K562 (cell line): ENCODE measurements around the gene CTH. TPM values are rescaled to one million over a fixed set of nuclear protein-coding genes. Genes with fewer than 3 reads are reported as not detected.

Source experiments
- ATAC-seq: fragments of 200-7000 bp; cut with Tn5 transposase; 3 replicates; pipeline ENCODE4 v1.9.1; 2020; ENCODE audit warnings: moderate library complexity
- BruUV-seq: library from RNA; stranded (reverse); fragments of 400-500 nt; replicated peaks from 2 replicates; lab custom pipeline; 2021; lab: Mats Ljungman, UMichigan
- CTCF ChIA-PET: fragments of 300-600 bp; formaldehyde crosslinking; extraction: SDS; loops from one replicate; lab custom pipeline; 2021; ENCODE audit warnings: low intra/inter-chr PET ratio; lab: Yijun Ruan, JAX
- POLR2A ChIA-PET: fragments of 300-600, 350-650 bp; sonication (Branson Sonifier 250); formaldehyde crosslinking; extraction: SDS; loops from one replicate; lab custom pipeline; 2021; ENCODE audit warnings: antibody characterized with exemption, inconsistent platforms; lab: Yijun Ruan, JAX
- DNase-seq, 4 experiments: peaks; one replicate each; pipeline versions ENCODE4 v3.0.0 to v3.0.0-alpha.2; 2011 to 2018; ENCODE audit warnings: low spot score in 3 of 4, mixed read lengths in 3 of 4; ENCODE audit errors: extremely low read depth in 1 of 4
- FAIRE-seq: peaks from 2 replicates; lab custom pipeline; 2011; peaks lifted over from hg19 to GRCh38; lab: Jason Lieb, UNC
- H2AFZ ChIP-seq: 2 replicates; pipeline ENCODE4 v1.6.0; 2011; ENCODE audit warnings: low read depth, low read length, control low read depth, inconsistent platforms
- H3K27ac ChIP-seq: fragments of 200-600 bp; 3 replicates; pipeline ENCODE4 v1.8.0; 2011; ENCODE audit warnings: low read depth, mild to moderate bottlenecking, control low read depth, inconsistent platforms, low read length, moderate library complexity, mixed read lengths; ENCODE audit errors: extremely low read depth
- H3K27me3 ChIP-seq, 2 experiments: fragments of 300-600 bp in 1 of 2; 2 replicates in 1 of 2; 3 replicates in 1 of 2; pipeline versions ENCODE4 v1.6.0 to v1.8.0; 2011; ENCODE audit warnings: inconsistent platforms in 2 of 2, low read length in 2 of 2, mild to moderate bottlenecking in 1 of 2, mixed read lengths in 1 of 2, moderate library complexity in 1 of 2; ENCODE audit not compliant: control insufficient read depth in 2 of 2, insufficient read depth in 2 of 2
- H3K36me3 ChIP-seq: fragments of 300-600 bp; 3 replicates; pipeline ENCODE4 v1.8.0; 2011; ENCODE audit warnings: mild to moderate bottlenecking, low read length, inconsistent platforms; ENCODE audit not compliant: control insufficient read depth, insufficient read depth
- H3K4me1 ChIP-seq, 2 experiments: fragments of 200-600 bp in 1 of 2; replicated peaks in 1 of 2; 2 replicates in 1 of 2; 3 replicates in 1 of 2; pipeline versions ENCODE4 v1.5.1 to v1.8.0; 2011; ENCODE audit warnings: inconsistent platforms in 2 of 2, low read length in 2 of 2, mild to moderate bottlenecking in 1 of 2, mixed read lengths in 1 of 2, moderate library complexity in 1 of 2; ENCODE audit not compliant: control insufficient read depth in 2 of 2, insufficient read depth in 2 of 2
- H3K4me2 ChIP-seq: 2 replicates; pipeline ENCODE4 v1.6.1; 2011; ENCODE audit warnings: low read length, control low read depth, inconsistent platforms, mixed read lengths; ENCODE audit not compliant: insufficient read depth
- H3K4me3 ChIP-seq: fragments of 200-600 bp; sonication (generic), shearing (Covaris generic); 2 replicates; pipeline ENCODE4 v1.5.1; 2016; ENCODE audit warnings: control low read depth, inconsistent platforms
- H3K79me2 ChIP-seq: fragments of 200-600 bp; 3 replicates; pipeline ENCODE4 v1.8.0; 2011; ENCODE audit warnings: low read length, inconsistent platforms; ENCODE audit not compliant: control insufficient read depth, insufficient read depth
- H3K9ac ChIP-seq, 2 experiments: 2 replicates each; pipeline versions ENCODE4 v1.6.0 to v1.6.1; 2011; ENCODE audit warnings: low read depth in 2 of 2, low read length in 2 of 2, control low read depth in 1 of 2, inconsistent platforms in 1 of 2, mild to moderate bottlenecking in 1 of 2, mixed read lengths in 1 of 2; ENCODE audit not compliant: insufficient read depth in 1 of 2
- H3K9me1 ChIP-seq: one replicate; pipeline ENCODE4 v1.6.0; 2011; ENCODE audit warnings: inconsistent platforms, mild to moderate bottlenecking, low read length, moderate library complexity; ENCODE audit not compliant: control insufficient read depth, insufficient read depth
- H3K9me3 ChIP-seq: replicated peaks from 2 replicates; pipeline ENCODE4 v1.5.1; 2011; ENCODE audit warnings: low read depth, low read length, inconsistent platforms; ENCODE audit not compliant: control insufficient read depth, insufficient read depth
- H4K20me1 ChIP-seq: replicated peaks from 2 replicates; pipeline ENCODE4 v1.6.1; 2011; ENCODE audit warnings: low read length, inconsistent platforms, mixed read lengths; ENCODE audit not compliant: control insufficient read depth, insufficient read depth
- ARID3A ChIP-seq: IDR thresholded peaks from 2 replicates; pipeline ENCODE4 v1.6.1; 2012; ENCODE audit warnings: low read depth, low read length, improper control_type of control experiment, borderline replicate concordance
- BCLAF1 ChIP-seq, 2 experiments: fragments of 450-650 bp in 1 of 2; IDR thresholded peaks; 2 replicates each; pipeline ENCODE4 v1.6.1; 2011 to 2017; ENCODE audit warnings: low read depth in 2 of 2, antibody characterized with exemption in 1 of 2, borderline replicate concordance in 1 of 2, low read length in 1 of 2, mild to moderate bottlenecking in 1 of 2, mixed read lengths in 1 of 2; ENCODE audit not compliant: control insufficient read depth in 1 of 2
- C11orf30 ChIP-seq: fragments of 450-650 bp; IDR thresholded peaks from 2 replicates; pipeline ENCODE4 v1.6.1; 2016; ENCODE audit warnings: low read depth, mild to moderate bottlenecking
- CCNT2 ChIP-seq: IDR thresholded peaks from 2 replicates; pipeline ENCODE4 v1.6.1; 2011; ENCODE audit warnings: borderline replicate concordance, low read depth, mild to moderate bottlenecking, moderate library complexity, mixed read lengths, low read length; ENCODE audit not compliant: insufficient read length; ENCODE audit errors: extremely low read depth
- HIVEP1 ChIP-seq: fragments of 250-450 bp; sonication (Bioruptor Pico); IDR thresholded peaks from 2 replicates; pipeline ENCODE4 v1.4.0; 2020; ENCODE audit warnings: mild to moderate bottlenecking
- IFI16 ChIP-seq: fragments of 250-450 bp; sonication (Bioruptor Pico); IDR thresholded peaks from 2 replicates; pipeline ENCODE4 v2.1.2; 2022; ENCODE audit warnings: mild to moderate bottlenecking, inconsistent platforms
- KLF1 ChIP-seq: fragments of 450-650 bp; IDR thresholded peaks from 2 replicates; pipeline ENCODE4 v1.6.1; 2016; ENCODE audit warnings: missing genetic modification characterization, missing compliant biosample characterization
- MAFK ChIP-seq: IDR thresholded peaks from 2 replicates; pipeline ENCODE4 v1.6.1; 2011; ENCODE audit warnings: low read length, improper control_type of control experiment
- NFXL1 ChIP-seq: fragments of 450-650 bp; formaldehyde crosslinking; IDR thresholded peaks from 2 replicates; pipeline ENCODE4 v1.4.0; 2021; ENCODE audit warnings: mild to moderate bottlenecking
- RBM34 ChIP-seq: fragments of 200-400 bp; formaldehyde crosslinking; IDR thresholded peaks from 2 replicates; pipeline ENCODE4 v1.6.1; 2018; ENCODE audit warnings: low read length, borderline replicate concordance; ENCODE audit not compliant: insufficient read depth
- SREBF1 ChIP-seq: fragments of 150-350 bp; IDR thresholded peaks from 2 replicates; pipeline ENCODE4 v1.6.1; 2014; ENCODE audit warnings: antibody characterized with exemption, low read depth, low read length, borderline replicate concordance
- SREBF2 ChIP-seq: sonication (generic); formaldehyde crosslinking; IDR thresholded peaks from 2 replicates; pipeline ENCODE4 v1.4.0; 2020; ENCODE audit warnings: mild to moderate bottlenecking, missing genetic modification reagents
- STAT5B ChIP-seq: fragments of 250-450 bp; sonication (Bioruptor Pico); IDR thresholded peaks from 2 replicates; pipeline ENCODE4 v1.8.0; 2021; ENCODE audit warnings: mild to moderate bottlenecking, inconsistent platforms
- STAT6 ChIP-seq: sonication (generic); formaldehyde crosslinking; IDR thresholded peaks from 2 replicates; pipeline ENCODE4 v1.8.1; 2023; ENCODE audit warnings: mild to moderate bottlenecking, missing genetic modification reagents
- ZFP36 ChIP-seq: fragments of 150-350 bp; IDR thresholded peaks from 2 replicates; pipeline ENCODE4 v1.6.1; 2018; ENCODE audit warnings: low read length, low read depth; ENCODE audit not compliant: partially characterized antibody
- ZNF408 ChIP-seq: fragments of 250-450 bp; sonication (Bioruptor Pico); IDR thresholded peaks from 2 replicates; pipeline ENCODE4 v1.4.0; 2020; ENCODE audit warnings: low read depth, mild to moderate bottlenecking, moderate library complexity
- ZNF561 ChIP-seq: fragments of 450-650 bp; formaldehyde crosslinking; conservative IDR thresholded peaks from 2 replicates; pipeline ENCODE4 v1.4.0; 2020; ENCODE audit warnings: mild to moderate bottlenecking, moderate library complexity
- WGBS: fragments of 100-300 bp; shearing (Covaris generic); methylation state at CpG from one replicate; pipeline ENCODE4 v1.1.6; 2016; ENCODE audit warnings: low coverage, mixed read lengths; ENCODE audit not compliant: insufficient coverage; ENCODE audit errors: missing lambda C conversion rate; 5-methylcytosine and 5-hydroxymethylcytosine counted together
- in situ Hi-C: fragments of 300-500 bp; cut with MboI; formaldehyde crosslinking; loops from 4 replicates; pipeline ENCODE4 v1.15.0; 2018; ENCODE audit warnings: inconsistent platforms, mixed read lengths
- intact Hi-C: fragments of 100-400 bp; cut with micrococcal nuclease; formaldehyde crosslinking; loops from 2 replicates; pipeline ENCODE4 v1.14.2; 2022
- polyA plus RNA-seq, 8 experiments: library from polyadenylated mRNA; depleted of rRNA in 4 of 8; stranded (reverse) in 5 of 8; unstranded in 3 of 8; fragments of >200 nt; fragmentation: Nextera tagmentation in 2 of 8; fragmentation: Illumina TruSeq in 1 of 8; extraction: Ambion mirVana in 2 of 8; extraction: Trizol in 1 of 8; gene quantifications; 2 replicates each; pipeline versions ENCODE4 v1.2.1 to v1.2.3, GENCODE V29; 2011 to 2014; ENCODE audit warnings: inconsistent platforms in 1 of 8, missing spikeins in 1 of 8
- total RNA-seq, 7 experiments: library from RNA; depleted of rRNA in 6 of 7; stranded (reverse); fragments of >200 nt in 6 of 7; fragmentation: Illumina TruSeq in 2 of 7; extraction: Trizol in 2 of 7; gene quantifications; 2 replicates each; pipeline versions ENCODE4 v1.2.1 to v1.2.3, GENCODE V29; 2011 to 2021; ENCODE audit warnings: low replicate concordance in 1 of 7

CTH gene
- total and polyA plus RNA-seq, 9 of the 15 experiments (the other 6 are each of a cell fraction or from before 2014, with no cell fraction given), result 8.0 to 54.4 (median 30.9) TPM

- in situ Hi-C loops (no loop called here), intact Hi-C loops (no loop called here)
- no peak overlapping the region for H3K4me3 ChIP-seq
- ATAC-seq (no peak), DNase-seq (no peak), FAIRE-seq (no peak)
- 0% methylated on average over 2 of the region's 2 CpGs for WGBS
- no peak overlapping the region for H3K27ac ChIP-seq
- H3K4me2 ChIP-seq, result no peak overlapping the region
- BruUV-seq, result no TSS peak
- no peak overlapping the region for H3K9ac ChIP-seq
- no peaks in the 10 kb centered on the region for H3K36me3 ChIP-seq
- no peak overlapping the region for H2AFZ ChIP-seq
- ChIA-PET POLR2A (no interaction called here), CTCF (no interaction called here)
- H3K4me1 ChIP-seq, result no peaks in the 10 kb centered on the region
- H3K79me2 ChIP-seq, result no peaks in the 10 kb centered on the region
- no peaks in the 10 kb centered on the region for H4K20me1 ChIP-seq
- peaks cover 0 to 3% of the 10 kb centered on the region in 2 experiments; a peak in 1 of 5 replicates for H3K27me3 ChIP-seq
- no peaks in the 10 kb centered on the region for H3K9me1 ChIP-seq
- no peaks in the 10 kb centered on the region for H3K9me3 ChIP-seq
- TF ChIP-seq STAT5B (CRISPR knock-in tag), result no peak
- TF ChIP-seq SREBF1, result no peak
- TF ChIP-seq STAT6 (CRISPR knock-in tag), result no peak
- TF ChIP-seq ARID3A, result no peak
- TF ChIP-seq ZNF408 (CRISPR knock-in tag), result no peak
- no peak for TF ChIP-seq ZNF561 (CRISPR knock-in tag)
- TF ChIP-seq C11orf30, result no peak
- no peak for TF ChIP-seq SREBF2 (CRISPR knock-in tag)
- TF ChIP-seq ZFP36, result no peak
- no peak for TF ChIP-seq RBM34
- no peak for TF ChIP-seq IFI16
- no peak for TF ChIP-seq MAFK
- no peak for TF ChIP-seq KLF1 (tag)
- no peak for TF ChIP-seq BCLAF1 (IDR thresholded peaks at IDR 0.05; ENCODE audit: borderline replicate concordance in 1 of 2, control insufficient read depth in 1 of 2, low read depth in 2 of 2, low read length in 1 of 2)
- TF ChIP-seq CCNT2, result no peak
- no peak for TF ChIP-seq HIVEP1
- no peak for TF ChIP-seq NFXL1 (CRISPR knock-in tag)
Measured at GRCh38 chr1:70396607-70397006, 14.5 kb upstream of the CTH start.
